A549 treated with AZD9567 at 1 μM for 4 hours (cell line): ENCODE data around the gene HTN1. TPM values are rescaled to one million over a fixed set of nuclear protein-coding genes. Genes with fewer than 3 reads are reported as not detected.

ENCODE experiments used
- total RNA-seq: library from RNA; stranded (reverse); fragments of 200-300 nt; extraction: Qiagen RNA extraction; gene quantifications from 5 replicates; pipeline ENCODE4 v1.2.3, GENCODE V29; 2022; ENCODE audit not compliant: insufficient read depth

HTN1 gene
- total RNA-seq, result not detected in 5 replicates

DNA sequence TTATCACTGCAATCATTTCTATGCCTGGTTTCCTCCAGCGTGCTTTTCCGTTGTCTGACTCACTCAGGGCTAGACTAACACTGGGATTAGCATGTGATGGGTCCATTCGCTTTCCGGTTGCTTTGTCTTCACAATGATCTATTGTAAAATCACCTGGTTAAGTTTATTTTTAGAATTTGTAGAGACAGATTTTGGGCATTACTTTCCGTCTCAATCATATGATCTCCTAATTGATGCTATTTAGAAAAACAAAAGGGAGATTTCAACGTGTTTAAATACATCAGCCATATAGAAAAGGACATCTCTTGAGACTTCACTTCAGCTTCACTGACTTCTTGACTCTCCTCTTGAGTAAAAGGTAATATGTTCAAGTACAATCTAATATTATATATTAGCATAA, at the start of gene HTN1:
TSS of gene HTN1 (plus strand) at position 301 of the 400 bp plus-strand sequence. CDS start 2,639 bp downstream, outside the sequence.

DNA sequence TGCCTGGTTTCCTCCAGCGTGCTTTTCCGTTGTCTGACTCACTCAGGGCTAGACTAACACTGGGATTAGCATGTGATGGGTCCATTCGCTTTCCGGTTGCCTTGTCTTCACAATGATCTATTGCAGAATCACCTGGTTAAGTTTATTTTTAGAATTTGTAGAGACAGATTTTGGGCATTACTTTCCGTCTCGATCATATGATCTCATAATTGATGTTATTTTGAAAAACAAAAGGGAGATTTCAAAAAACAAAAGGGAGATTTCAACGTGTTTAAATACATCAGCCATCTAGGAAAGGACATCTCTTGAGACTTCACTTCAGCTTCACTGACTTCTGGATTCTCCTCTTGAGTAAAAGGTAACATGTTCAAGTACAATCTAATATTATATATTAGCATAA, 22.1 kb upstream of the HTN1 start, which contains the start of gene HTN3:
TSS of gene HTN3 (plus strand) at position 301 of the 400 bp plus-strand sequence. CDS start 2,282 bp downstream, outside the sequence.

Other genes with a start within 250 kb of the HTN1 start
- gene SULT1E1, start 190.3 kb upstream of the HTN1 start, total RNA-seq, result not detected in 5 replicates
- gene CSN1S1, start 119.4 kb upstream of the HTN1 start, total RNA-seq, result not detected in 5 replicates
- gene CSN2, start 84.7 kb upstream of the HTN1 start, total RNA-seq, result not detected in 5 replicates
- not detected in 5 replicates for gene STATH, start 54.5 kb upstream of the HTN1 start, total RNA-seq
- not detected in 5 replicates for gene HTN3, start 22.0 kb upstream of the HTN1 start, total RNA-seq
- not detected in 5 replicates for gene PRR27, start 103.8 kb downstream of the HTN1 start, total RNA-seq
- gene ODAM, start 145.3 kb downstream of the HTN1 start, total RNA-seq, result not detected in 5 replicates
- gene FDCSP, start 175.7 kb downstream of the HTN1 start, total RNA-seq, result not detected in 5 replicates
- gene CSN3, start 192.2 kb downstream of the HTN1 start, total RNA-seq, result not detected in 5 replicates